ENCODE data around the gene MCF2L.

Gene MCF2L

DNA sequence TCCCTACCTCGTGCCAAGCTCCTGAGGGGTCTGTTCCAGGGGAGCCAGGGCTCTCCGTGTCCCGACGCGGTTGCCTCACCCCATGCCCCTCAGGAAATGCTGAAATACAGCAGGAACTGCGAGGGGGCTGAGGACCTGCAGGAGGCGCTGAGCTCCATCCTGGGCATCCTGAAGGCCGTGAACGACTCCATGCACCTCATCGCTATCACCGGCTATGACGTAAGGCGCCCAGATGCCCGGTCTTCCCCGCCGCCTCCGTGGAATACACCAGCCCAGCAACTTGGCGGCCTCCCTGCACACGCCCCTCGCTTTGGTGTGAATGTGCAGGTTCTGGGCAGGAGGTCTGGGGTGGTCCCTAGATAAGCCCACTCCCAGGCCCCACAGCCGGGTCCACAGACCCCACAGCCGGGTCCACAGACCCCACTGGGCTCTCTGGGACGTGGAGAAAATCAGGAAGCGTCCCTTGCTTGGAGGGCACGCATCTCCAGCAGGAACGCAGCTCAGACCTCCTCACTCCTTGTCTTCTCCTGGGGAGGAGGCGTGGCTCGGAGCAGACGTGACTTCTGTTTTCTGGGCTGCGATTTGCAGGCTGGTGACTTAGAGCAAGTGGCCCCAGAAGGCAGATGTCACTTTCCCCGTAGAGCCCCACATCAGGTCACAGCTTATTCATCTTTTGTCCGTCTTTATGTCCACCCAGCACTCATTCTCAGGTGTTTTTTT, 117.2 kb downstream of the MCF2L start:
- DNase-seq: peak; percentile 49

GRCh38 chr13:113086991-113087922, 118.2 kb downstream of the MCF2L start:
- no peak for DNase-seq

DNA sequence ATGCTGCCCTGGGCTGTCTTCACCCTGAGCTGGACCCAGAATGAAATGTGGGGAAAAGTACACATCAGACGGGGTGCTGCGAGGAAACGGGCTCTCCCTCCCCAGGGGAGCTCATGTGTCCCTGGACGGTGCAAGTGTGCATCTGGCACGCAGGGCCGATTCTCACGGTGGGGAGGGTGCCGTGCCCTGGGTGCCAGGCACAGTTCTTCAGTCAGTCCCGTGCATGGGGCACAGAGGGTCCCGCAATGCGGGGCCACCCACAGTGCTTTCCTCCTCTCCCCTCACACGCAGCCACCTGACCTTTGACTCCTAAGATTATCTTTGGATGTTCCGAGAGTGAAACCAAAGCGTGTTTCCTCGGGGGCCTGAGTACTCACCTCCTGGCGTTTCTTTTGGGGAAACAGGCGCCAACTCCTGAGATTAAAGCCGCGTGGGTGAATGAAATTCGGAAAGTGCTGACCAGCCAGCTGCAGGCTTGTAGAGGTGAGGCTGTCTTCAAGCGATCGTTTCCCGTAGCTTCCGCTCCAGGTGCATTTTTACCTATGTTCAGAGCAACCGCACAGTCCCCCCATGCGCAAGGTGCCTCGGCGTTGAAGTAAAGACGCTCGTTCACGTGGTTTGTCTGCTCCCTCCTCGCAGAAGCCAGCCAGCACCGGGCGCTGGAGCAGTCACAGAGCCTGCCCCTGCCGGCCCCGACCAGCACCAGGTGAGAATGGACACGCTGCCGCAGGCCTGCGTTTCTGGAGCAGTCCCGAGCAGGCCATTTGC, 119.1 kb downstream of the MCF2L start:
- DNase-seq: no peak

DNA sequence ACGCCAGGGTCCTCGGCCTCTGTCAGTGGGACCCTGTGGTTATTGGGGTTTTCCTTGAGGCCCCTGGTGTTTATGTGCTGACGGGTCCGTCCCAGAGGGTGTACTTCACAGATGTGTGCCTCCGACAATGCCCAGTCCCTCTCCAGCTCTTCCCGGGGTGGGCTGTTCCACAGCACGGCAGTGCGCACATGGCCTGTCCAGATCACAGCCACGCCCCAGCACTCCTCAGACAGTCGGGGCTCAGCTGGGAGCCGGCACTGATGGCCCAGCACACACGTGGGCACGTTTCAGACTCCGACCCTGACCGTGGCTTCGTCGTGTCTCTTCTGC, 119.6 kb downstream of the MCF2L start:
- no peak for DNase-seq

DNA sequence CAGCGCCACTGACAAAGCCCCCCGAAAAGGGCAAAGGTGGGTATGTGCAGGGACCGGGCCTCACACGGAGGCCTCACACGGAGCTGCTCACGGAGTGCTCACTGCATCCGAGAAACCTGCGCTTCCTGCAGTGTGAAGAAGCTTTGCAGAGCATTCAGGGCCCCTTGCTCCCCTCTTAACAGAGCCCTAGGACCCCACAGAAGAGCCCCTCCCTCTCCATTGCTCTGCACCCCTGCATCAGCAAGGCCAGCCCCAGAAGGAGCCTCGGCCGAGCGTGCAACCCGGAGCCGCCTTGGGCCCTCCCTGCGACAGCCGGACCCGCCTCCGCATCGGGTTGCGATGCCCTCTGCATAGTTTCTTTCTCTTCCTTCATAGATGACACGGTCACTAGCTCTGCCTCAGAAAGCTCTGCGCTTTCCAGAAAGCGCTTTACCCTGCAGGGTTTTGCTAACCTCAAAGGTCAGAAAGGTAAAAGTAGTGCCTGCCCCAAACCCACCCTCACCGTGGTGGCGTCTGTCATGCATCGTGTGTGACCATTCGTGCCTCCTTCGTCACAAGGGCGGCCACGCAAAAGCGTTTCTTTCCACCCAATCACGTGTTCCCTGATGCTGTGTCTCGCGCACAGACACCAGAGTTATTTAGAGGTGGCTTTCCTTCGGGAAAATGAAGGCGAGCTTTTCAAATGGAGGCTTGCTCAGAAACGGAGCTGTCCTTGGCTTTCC, 120.8 kb downstream of the MCF2L start:
- no peak for DNase-seq

DNA sequence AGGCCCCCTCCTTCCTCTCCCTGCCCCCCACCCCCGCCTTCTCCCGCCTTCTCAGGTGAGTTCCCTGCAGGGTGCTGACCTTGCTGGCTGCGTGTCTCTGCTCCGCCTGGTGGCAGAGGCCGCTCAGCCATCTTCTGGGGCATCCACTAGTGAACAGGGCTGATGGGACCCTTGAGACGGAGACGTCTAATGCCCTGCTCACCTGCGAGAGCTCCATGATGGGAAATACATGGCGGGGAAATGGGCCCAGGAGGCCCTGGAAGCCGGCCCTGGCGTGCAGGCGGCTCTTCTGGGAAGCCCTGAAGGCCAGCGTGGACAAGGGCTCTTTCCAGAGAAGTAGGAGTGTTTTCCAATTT, 121.4 kb downstream of the MCF2L start:
- no peak for DNase-seq

DNA sequence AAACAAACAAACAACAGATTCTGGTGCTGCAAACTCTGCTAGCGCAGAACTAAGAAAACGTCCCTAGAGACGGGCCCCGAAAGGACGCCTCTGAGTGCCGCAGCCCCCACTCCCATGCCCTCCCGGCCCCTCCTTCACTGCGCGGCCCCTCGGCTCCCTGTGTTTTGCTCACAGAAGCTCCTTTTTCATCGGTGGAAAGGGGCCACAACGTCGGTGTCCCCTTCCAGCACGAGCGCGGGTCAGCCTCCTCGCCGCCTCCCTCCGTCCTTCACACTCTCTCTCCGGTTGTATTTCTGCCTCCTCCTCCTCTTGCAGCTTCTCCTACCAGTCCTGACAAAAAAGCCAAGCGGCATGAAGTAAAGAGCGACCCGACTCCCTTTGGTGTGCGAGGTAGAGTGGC, 121.8 kb downstream of the MCF2L start:
- no peak for DNase-seq

DNA sequence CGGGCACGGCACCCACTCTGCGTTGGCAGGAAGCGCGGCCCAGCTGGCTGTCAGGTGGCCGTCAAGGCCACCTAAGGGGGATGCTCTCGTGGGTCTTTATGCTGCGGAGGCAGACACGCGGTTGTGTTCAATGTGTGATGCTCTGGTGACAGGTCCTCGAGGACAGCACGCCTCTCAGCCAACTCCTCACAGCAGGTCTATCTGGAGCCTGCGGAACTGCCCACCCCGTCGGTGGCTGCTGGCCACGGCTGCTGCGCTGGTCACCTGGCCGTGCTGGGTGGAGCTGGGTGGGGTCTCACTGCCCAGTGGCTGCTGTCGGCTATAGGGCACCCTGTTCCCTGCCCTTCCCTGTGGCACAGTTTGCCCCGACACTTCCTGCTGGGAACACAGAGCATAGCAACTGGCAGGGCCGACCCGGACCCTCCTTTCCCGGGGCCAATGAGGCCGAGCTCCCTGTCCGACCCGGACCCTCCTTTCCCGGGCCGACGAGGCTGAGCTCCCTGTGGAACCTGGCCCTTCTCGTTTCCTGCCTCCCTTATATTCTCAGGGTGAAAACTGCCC, 122.3 kb downstream of the MCF2L start:
- no peak for DNase-seq

- no peak for DNase-seq
These were observed 123.1 kb downstream of the MCF2L start for GRCh38 chr13:113091891-113092775.

DNA sequence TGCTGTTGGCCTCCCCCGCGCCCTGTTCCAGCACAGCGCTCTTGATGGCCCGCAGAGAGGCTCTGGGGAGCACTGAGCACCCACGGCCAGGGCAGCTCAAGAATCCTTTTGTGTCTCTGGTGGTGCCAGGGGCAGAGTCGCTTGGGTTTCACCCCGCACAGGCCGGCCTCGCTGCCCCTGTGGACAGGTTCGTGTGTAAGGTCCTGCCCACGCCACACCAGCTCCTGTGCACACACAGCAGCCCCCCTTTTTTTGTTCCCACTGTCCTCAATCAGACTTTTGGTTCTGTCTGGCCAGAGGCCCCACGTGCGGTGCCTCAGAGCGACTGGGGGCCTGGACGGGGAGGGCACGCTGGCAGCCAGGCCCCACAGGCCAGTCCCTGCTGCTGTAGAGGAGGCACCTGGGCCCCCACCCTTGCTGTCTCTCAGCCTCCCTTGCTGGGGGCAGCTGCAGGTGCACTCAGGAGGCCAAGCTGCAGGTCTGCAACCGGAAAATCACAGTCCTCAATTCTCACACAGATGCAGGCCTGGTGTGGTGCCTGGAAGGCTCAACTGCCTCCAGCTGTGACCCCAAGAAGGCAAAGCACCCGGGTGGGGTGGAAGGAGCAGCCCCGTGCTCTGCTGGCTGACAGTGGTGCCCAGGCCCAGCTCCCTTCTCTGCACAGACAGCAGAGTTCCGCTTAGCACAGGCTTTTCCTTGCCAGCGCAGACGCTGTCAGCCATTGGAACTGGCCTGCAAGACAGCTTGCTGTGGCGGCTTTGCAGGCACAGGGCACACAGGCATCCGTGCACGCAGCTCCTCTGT, 124.0 kb downstream of the MCF2L start:
- no peak for DNase-seq

DNA sequence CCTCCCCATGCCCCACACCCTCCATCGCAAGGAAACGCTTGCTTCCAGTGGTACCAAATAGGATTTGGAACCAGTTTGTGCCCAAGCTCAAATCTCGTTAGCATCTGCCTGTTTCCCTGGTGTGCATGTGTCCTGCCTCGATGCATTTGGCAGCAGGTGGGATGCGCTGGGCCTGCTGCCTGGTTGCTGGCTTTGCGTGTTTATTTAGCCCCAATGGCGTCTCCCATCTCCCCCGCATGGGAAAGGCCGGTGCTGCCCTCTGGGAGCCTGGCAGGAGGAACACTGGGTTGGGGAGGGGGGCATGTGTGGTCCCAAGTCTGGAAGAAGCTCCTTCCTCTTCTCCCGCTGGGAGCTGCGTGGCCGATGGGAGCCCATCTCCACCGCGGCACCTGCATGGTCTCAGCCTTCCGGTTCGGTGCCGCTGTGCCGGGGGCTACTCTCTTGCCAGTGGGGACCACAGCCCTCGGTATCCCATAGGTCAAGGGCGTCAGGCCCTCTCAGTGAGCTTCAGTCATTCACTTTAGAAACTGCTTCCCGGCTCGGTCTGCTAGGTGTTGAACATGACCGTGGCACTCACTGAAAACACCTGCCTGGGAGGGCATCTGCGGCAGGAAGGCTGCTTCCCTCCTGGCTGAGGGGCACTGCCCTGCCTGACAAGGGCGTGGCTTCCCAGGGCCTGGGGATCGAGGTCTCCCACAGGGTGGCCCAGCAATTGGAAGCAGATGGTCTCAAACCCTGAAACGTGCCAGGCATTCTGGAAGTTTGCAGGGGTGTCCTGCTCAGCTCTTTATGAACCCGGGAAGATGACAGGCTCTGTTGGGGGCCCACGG, 124.8 kb downstream of the MCF2L start:
- no peak for DNase-seq

DNA sequence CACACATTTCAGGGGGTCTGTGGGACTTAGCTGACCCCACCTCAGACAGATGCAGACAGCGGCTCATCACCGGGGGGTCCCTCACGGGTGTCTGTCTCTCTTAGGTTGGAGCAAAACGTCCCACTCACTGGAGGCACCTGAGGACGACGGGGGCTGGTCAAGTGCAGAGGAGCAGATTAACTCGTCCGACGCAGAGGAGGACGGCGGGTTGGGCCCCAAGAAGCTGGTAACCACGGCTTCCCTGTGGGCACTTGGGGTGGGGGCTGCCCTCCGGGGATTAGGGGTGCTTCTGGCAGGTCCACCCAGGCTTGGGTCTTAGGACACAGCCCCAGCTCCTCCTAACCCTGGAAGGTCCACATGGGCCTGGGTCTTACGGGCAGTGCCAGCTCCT, 125.4 kb downstream of the MCF2L start:
- DNase-seq: no peak

DNA sequence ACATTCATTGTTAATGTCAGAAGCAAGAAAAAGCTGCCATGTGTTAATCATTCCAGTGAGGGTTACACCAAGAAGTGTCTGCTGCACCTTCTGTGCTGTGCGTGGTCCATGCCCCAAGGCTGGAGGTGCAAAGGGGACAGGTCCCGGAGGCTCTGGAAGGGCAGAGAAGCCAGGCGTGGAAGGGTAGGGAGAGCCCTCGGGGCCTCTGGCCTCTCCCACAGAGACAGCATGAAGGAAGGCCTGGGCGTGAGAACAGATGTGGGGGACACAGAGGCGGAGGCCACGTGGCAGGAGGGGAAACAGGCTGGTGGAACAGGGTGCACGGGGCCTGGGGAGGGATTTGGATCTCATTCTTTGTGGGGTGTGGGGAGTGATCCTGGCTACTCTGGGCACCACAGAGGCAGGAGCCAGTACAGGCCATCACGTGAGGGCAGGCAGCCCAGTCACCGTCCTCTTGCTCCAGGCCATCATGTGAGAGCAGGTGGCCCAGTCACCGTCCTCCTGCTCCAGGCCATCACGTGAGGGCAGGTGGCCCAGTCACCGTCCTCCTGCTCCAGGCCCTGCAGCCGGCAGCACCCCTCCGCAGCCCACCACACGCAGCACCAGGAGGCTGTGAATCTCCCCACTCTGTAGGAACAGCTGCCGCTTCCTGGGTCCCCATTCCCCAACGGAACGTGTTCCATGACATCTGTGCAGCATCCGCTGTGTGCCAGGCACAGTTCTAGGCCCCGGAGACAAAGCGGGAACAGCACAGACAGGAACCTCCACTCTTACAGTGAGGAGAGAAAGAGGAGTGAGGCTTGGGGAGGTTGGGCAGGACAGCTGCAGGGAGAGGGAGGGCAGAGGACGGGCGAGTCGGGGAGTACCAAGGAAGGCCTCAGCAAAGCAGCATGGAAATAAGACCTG, 126.4 kb downstream of the MCF2L start:
- no peak for DNase-seq

DNA sequence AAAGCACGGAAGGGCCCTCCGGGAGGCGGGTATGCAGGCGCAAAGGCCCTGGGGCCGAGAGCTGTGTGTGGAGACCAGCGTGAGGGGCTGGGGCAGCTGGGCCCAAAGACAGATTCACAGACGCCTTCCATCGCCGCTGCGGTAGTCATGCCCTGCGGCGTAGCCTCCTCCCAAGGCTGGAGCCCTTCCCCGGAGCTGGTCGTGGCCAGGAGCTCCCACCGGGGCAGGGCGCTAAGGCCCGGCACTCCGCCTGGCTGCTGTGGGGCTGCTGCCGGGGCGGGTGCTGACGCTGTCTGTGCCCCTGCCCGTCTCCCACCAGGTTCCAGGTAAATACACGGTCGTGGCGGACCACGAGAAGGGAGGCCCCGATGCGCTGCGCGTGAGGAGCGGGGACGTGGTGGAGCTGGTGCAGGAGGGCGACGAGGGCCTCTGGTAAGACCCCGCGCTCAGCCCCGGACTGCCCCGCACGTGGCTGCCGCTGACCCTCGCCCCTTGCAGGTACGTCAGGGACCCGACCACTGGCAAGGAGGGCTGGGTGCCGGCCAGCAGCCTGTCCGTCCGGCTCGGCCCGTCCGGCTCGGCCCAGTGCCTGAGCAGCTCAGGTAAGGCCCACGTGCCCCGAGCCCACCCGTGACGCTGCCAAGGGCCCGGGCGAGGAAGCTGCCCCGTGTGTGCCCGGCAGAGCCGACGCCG, 127.2 kb downstream of the MCF2L start:
- no peak for DNase-seq

- DNase-seq: no peak
These were observed 127.8 kb downstream of the MCF2L start for GRCh38 chr13:113096745-113097305.

- DNase-seq: no peak
These were observed 128.6 kb downstream of the MCF2L start for GRCh38 chr13:113097651-113098050.

DNA sequence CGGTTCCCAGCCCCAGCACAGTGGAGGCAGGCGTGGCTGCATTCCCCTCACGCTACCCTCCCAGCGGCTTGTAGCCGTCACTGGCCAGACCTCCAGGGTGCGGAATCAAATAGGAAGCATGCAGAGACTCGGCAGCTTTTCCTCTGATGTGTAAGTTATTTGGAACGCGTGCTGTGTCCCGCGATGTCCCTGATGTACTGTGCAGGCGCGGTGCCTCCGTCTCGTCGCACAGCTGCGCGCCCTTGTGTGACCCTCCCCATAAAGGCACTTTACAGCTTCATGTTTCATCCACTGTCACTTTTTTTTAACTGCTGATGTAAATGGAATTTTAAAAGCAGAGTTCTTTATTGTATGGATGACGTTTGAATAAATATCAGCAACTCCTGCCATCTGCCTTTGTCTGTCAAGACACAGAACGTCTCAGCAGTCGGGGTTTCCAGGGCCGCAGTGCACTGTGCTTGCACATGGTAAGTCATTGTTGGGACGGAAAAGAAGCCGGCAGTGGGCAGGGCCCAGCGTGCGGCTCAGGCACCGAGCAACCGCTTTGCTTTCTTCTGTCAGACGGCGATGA, 129.2 kb downstream of the MCF2L start:
- DNase-seq: no peak
